HG03139 (cell line): ENCODE data around the gene PRDM5.

Experiments used
- ATAC-seq: cut with Tn5 transposase; IDR thresholded peaks from one replicate; pipeline ENCODE4 v1.9.1; 2021; ENCODE audit not compliant: unreplicated experiment

PRDM5 gene

GRCh38 chr4:120716346-120716745 lies 206.2 kb downstream of the PRDM5 start:
- ATAC-seq, result no peak

DNA sequence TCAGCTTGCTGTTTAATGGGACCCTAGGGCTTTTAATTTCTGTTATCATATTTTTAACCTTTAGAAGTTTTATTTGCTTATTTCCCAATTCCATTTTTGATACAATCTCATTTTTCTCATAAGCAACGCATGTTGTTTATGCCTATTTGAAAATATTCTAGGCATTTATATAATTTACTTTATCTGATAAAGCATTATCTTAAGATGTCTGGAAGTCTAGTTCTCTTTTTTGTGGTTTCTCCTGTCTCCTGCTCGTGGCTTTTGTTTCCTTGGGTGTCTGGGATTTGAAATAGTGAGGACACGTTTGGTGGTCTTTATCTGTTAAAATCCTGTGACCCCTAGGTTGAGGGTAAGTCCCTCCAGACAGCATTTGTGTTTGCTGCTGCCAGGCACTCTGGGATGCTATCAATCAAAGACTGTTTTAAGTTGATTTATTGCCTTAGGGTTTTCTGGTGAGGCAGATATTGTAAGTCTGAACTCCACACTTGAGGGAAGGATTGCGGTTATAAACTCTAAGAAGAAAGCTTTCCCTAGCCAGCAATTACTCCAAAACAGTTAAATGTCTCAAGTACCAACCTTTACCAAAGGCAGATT lies 208.0 kb downstream of the PRDM5 start:
- ATAC-seq, result no peak

- ATAC-seq, result no peak
These were observed 212.5 kb downstream of the PRDM5 start for GRCh38 chr4:120709991-120710390.

GRCh38 chr4:120704538-120704937 lies 218.0 kb downstream of the PRDM5 start:
- no peak for ATAC-seq

GRCh38 chr4:120703908-120704307 lies 218.6 kb downstream of the PRDM5 start:
- no peak for ATAC-seq

- no peak for ATAC-seq
These were observed 223.2 kb downstream of the PRDM5 start for GRCh38 chr4:120699354-120699753.

DNA sequence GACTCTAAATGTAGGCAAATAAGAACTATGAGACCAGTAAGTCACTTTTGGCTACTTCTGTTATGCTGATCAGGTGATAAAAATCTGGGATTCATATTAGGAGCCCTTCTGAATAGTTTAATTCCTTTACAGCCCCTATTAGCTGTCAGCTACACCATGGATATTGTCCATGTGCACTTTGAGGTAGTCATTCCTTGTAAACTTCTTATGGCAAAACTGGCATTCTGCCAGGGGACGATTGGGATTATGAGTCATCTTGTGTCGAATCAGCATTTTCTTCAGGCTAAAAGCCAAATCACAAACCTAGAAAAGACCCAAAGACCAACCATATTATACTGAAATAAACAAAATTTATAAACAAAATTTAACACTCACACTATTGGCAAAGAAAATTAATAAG lies 227.6 kb downstream of the PRDM5 start:
- no peak for ATAC-seq

- no peak for ATAC-seq
These were observed 228.7 kb downstream of the PRDM5 start for GRCh38 chr4:120693816-120694215.

DNA sequence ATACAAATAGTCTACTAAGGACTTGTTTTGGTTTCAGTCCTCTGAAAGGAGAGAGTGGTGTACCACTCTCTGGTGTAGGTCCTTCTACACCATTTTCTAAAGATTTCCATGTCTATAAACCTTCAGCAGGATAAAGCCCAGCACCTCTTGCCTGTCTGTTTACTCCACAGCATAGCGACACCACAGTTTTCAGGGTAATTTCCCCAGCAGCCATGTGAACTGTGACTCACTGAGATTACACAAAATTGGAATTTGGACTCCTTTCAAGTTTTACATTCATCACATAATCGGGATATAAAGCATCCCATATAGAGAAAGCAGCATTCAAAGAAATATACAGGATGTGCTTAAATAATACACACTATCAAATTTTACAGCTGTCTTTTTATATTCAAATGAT lies 229.6 kb downstream of the PRDM5 start:
- ATAC-seq, result no peak

DNA sequence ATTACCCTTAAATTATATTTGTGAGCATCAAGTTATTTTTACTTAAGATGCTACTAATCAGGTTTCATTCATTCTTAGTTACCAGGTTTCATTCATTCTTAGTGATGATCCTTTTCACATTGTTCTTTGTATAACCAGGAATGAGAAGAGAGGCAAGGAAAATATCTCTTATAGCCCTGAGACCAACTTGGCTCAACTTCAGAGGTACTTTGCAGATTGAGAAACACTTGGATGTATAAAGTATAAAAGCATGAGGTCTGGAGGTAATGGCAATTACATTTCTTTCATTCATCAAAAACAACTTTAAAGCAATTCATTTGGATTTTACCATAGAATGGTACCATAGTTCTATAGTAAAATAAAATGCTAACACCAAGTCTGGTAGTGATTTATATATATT lies 231.0 kb downstream of the PRDM5 start:
- no peak for ATAC-seq

DNA sequence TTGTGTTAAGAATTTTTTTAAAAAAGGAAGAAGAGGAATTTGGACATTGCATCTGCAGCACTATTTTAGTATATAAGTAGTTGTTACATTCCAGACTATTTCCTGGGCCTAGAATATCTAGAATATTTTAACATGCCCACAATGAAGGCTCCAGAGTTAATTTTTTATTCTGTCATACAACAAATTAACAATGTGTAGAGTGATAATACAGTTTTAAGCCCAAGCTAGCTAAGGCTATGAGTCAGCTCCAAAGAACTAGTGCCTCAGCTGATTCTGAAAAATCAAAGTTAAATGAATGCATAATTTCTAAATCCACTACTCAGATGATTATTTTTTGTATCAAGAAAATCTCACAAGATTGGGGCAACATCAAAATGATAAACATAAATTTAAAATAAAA lies 231.4 kb downstream of the PRDM5 start:
- ATAC-seq, result no peak

DNA sequence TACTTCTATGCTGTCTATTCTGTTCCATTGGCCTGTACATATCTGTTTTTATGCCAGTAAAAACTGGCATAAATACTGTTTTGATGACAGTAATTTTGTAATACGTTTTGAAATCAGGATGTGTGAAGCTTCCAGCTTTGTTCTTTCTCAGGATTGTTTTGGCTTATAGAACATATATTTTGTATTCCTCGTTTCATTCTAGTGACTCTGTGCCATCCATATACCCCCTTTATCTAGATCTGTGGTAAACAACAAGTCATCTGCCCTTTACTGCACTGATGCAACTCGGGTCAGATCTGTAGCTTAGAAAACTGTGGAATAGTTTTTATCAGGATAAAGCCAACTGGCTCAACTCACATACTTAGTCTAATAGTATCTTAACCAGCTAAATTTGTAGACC lies 233.7 kb downstream of the PRDM5 start:
- ATAC-seq, result no peak

GRCh38 chr4:120685756-120686278 lies 236.7 kb downstream of the PRDM5 start:
- no peak for ATAC-seq

- ATAC-seq, result no peak
These were observed 238.5 kb downstream of the PRDM5 start for GRCh38 chr4:120683897-120684540.

DNA sequence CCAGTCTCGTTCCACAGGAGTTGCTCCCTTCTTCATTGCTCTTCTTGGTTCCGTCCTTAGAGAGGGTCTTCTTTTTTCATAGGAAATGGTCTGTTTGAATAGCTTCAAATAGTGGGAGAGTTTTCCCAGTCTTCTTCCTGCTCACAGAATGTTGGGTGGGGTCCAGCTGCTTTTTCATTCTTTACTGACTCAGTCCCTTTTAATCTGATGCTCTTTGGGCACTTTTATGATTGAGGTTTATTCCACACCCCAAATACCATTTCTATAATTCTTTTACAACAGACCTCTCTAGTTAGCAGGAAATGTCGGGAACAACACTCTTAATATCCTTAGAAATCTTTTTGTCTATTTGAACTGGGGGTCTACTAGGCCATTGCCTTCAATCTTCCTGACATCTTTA lies 239.5 kb downstream of the PRDM5 start:
- ATAC-seq, result no peak

GRCh38 chr4:120680647-120681228 lies 241.8 kb downstream of the PRDM5 start:
- no peak for ATAC-seq

DNA sequence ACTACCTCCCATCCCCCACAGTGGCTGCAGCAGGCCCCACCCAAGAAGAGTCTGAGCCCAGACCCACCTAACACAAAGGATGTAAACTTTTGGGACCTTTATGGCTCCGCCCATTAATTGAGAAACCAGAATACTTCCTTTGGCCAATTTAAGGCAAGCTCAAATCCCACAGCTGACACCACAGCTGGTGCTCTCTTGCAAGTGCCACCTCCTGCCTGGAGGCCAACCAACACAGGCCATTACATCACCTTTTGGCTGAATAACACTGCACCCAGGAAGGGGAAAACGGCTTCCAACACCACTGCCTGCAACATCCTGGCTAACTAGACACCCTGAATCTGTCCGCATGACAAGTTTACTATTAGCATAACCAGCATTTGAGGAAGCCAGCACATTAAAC lies 248.8 kb downstream of the PRDM5 start:
- ATAC-seq, result no peak

- ATAC-seq, result no peak
These were observed 249.9 kb downstream of the PRDM5 start for GRCh38 chr4:120672558-120673147.

GRCh38 chr4:120672076-120672475 lies 250.4 kb downstream of the PRDM5 start:
- no peak for ATAC-seq

DNA sequence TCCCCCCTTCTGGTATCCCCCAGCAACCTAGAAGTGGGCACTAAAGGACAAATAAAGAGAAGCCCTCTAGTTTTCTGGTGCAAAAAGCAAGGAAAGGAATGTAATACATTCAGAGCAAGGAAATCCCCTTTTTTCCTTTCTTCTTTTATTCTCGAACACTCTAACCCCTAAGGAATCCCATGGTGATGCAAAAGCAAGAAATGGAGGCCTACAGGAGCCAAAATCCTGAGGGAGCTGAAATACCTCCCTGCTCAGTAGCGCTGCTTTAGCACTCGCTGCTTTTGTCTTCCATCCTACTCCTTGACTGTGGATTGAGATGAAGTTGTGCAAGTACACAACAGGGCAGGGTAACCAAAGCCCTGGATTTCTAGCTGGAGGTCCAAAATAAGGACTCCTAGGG lies 251.0 kb downstream of the PRDM5 start:
- no peak for ATAC-seq

- ATAC-seq, result no peak
These were observed 255.4 kb downstream of the PRDM5 start for GRCh38 chr4:120667102-120667501.

DNA sequence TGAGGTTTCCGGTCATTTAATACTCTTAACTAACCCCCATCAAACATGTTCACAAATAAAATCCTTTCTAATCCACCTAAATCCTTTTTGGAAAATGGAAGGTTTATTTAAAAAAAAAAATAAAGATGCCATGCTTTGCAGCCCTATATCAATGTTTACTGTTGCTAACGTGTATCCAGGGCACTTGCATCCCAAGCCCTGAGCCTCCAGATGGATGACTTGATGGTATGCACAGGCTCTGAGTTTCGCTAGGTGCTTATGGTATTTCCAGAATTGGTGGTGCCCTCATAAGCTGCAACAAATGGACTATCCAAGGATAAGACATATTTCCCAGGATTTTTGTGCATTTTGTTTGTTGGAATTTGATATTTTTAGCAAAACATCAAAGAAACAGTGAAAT lies 257.7 kb downstream of the PRDM5 start:
- no peak for ATAC-seq
